Mucosa of stomach (tissue), 1 donor: ENCODE results near the gene HLA-DQA1.

Experiments
- H3K27me3 ChIP-seq: one replicate; pipeline ENCODE4 v1.7.0; 2013; ENCODE audit warnings: mild to moderate bottlenecking, low read length; ENCODE audit not compliant: control insufficient read depth, insufficient read depth
- H3K36me3 ChIP-seq: one replicate; pipeline ENCODE4 v1.7.0; 2013; ENCODE audit warnings: low read length; ENCODE audit not compliant: control insufficient read depth, insufficient read depth
- H3K4me1 ChIP-seq: one replicate; pipeline ENCODE4 v1.7.0; 2013; ENCODE audit warnings: mild to moderate bottlenecking, low read length; ENCODE audit not compliant: control insufficient read depth, insufficient read depth
- H3K4me3 ChIP-seq: one replicate; pipeline ENCODE4 v1.7.0; 2013; ENCODE audit warnings: low read length
- H3K9ac ChIP-seq: one replicate; pipeline ENCODE4 v1.7.0; 2013; ENCODE audit warnings: mild to moderate bottlenecking, low read length, moderate library complexity
- H3K9me3 ChIP-seq: one replicate; pipeline ENCODE4 v1.7.0; 2013; ENCODE audit warnings: mild to moderate bottlenecking, low read length, moderate library complexity; ENCODE audit not compliant: control insufficient read depth
- donor health status: Pancreatic carcinoma.

Gene HLA-DQA1

GRCh38 chr6:32692019-32692418 is 54.8 kb downstream of the HLA-DQA1 start:
- H3K9ac ChIP-seq = no peak overlapping the region
- no peaks in the 10 kb centered on the region for H3K4me1 ChIP-seq
- no peaks in the 10 kb centered on the region for H3K27me3 ChIP-seq
- H3K4me3 ChIP-seq = no peak overlapping the region
- no peaks in the 10 kb centered on the region for H3K36me3 ChIP-seq
- H3K9me3 ChIP-seq = no peaks in the 10 kb centered on the region
